ENCODE measurements around the gene DPYD. TPM values are rescaled to one million over a fixed set of nuclear protein-coding genes. Genes with fewer than 3 reads are reported as not detected.

The DPYD gene
- total and polyA plus RNA-seq, 4 donors = 3.7 to 25.5 (median 10.6) TPM

GRCh38 chr1:97128426-97128825 lies 792.4 kb downstream of the DPYD start:
- H3K9me3 ChIP-seq (ENCODE audit: control insufficient read depth, insufficient read depth, low read length) = no peaks in the 10 kb centered on the region
- WGBS (ENCODE audit: insufficient coverage) = 62% methylated on average over 2 of the region's 3 CpGs
- H3K27ac ChIP-seq (ENCODE audit: low read depth, low read length) = no peak overlapping the region
- H3K4me1 ChIP-seq (ENCODE audit: control insufficient read depth, insufficient read depth, low read length) = no peaks in the 10 kb centered on the region
- H3K36me3 ChIP-seq (ENCODE audit: control insufficient read depth, insufficient read depth, low read length) = no peaks in the 10 kb centered on the region
- DNase-seq (ENCODE audit: low read depth in 4 of 6, low spot score in 6 of 6) = peak in 2 of 6 donors; percentile 28 to 49
- H3K27me3 ChIP-seq (ENCODE audit: control insufficient read depth, insufficient read depth, low read length) = no peaks in the 10 kb centered on the region
- no peak overlapping the region for H3K4me3 ChIP-seq (ENCODE audit: low read depth, low read length)

- H3K27me3 ChIP-seq (ENCODE audit: control insufficient read depth, insufficient read depth, low read length) = no peaks in the 10 kb centered on the region
- peak in 1 of 6 donors; percentile 35 for DNase-seq (ENCODE audit: low read depth in 4 of 6, low spot score in 6 of 6)
- H3K4me1 ChIP-seq (ENCODE audit: control insufficient read depth, insufficient read depth, low read length) = no peaks in the 10 kb centered on the region
- no peak overlapping the region for H3K27ac ChIP-seq (ENCODE audit: low read depth, low read length)
- no CpG with 5 or more reads among the region's 3 CpGs for WGBS (ENCODE audit: insufficient coverage)
- no peaks in the 10 kb centered on the region for H3K36me3 ChIP-seq (ENCODE audit: control insufficient read depth, insufficient read depth, low read length)
- no peaks in the 10 kb centered on the region for H3K9me3 ChIP-seq (ENCODE audit: control insufficient read depth, insufficient read depth, low read length)
- H3K4me3 ChIP-seq (ENCODE audit: low read depth, low read length) = no peak overlapping the region
Measured at GRCh38 chr1:97123717-97124431, 797.0 kb downstream of the DPYD start.

- Histone ChIP-seq H3K4me3 (ENCODE audit: low read depth, low read length) (no peak overlapping the region), H3K4me1 (ENCODE audit: control insufficient read depth, insufficient read depth, low read length) (no peaks in the 10 kb centered on the region), H3K9me3 (ENCODE audit: control insufficient read depth, insufficient read depth, low read length) (no peaks in the 10 kb centered on the region), H3K27ac (ENCODE audit: low read depth, low read length) (no peak overlapping the region), H3K27me3 (ENCODE audit: control insufficient read depth, insufficient read depth, low read length) (no peaks in the 10 kb centered on the region), H3K36me3 (ENCODE audit: control insufficient read depth, insufficient read depth, low read length) (no peaks in the 10 kb centered on the region)
- WGBS (ENCODE audit: insufficient coverage) = 100% methylated on average over 1 of the region's 1 CpG
- no peak for DNase-seq (ENCODE audit: low read depth in 4 of 6, low spot score in 6 of 6)
Measured at GRCh38 chr1:97120806-97121205, 800.0 kb downstream of the DPYD start.

GRCh38 chr1:97119260-97120158 lies 801.3 kb downstream of the DPYD start:
- DNase-seq (ENCODE audit: low read depth in 4 of 6, low spot score in 6 of 6) = peak in 2 of 6 donors; percentile 30 to 55
- H3K4me3 ChIP-seq (ENCODE audit: low read depth, low read length) = no peak overlapping the region
- no peaks in the 10 kb centered on the region for H3K36me3 ChIP-seq (ENCODE audit: control insufficient read depth, insufficient read depth, low read length)
- no peak overlapping the region for H3K27ac ChIP-seq (ENCODE audit: low read depth, low read length)
- WGBS (ENCODE audit: insufficient coverage) = 52% methylated on average over 3 of the region's 8 CpGs
- H3K4me1 ChIP-seq (ENCODE audit: control insufficient read depth, insufficient read depth, low read length) = no peaks in the 10 kb centered on the region
- no peaks in the 10 kb centered on the region for H3K27me3 ChIP-seq (ENCODE audit: control insufficient read depth, insufficient read depth, low read length)
- H3K9me3 ChIP-seq (ENCODE audit: control insufficient read depth, insufficient read depth, low read length) = no peaks in the 10 kb centered on the region

GRCh38 chr1:97114842-97115241 lies 806.0 kb downstream of the DPYD start:
- DNase-seq (ENCODE audit: low read depth in 4 of 6, low spot score in 6 of 6) = no peak
- Histone ChIP-seq H3K4me3 (ENCODE audit: low read depth, low read length) (no peak overlapping the region), H3K27ac (ENCODE audit: low read depth, low read length) (no peak overlapping the region), H3K27me3 (ENCODE audit: control insufficient read depth, insufficient read depth, low read length) (no peaks in the 10 kb centered on the region), H3K9me3 (ENCODE audit: control insufficient read depth, insufficient read depth, low read length) (no peaks in the 10 kb centered on the region), H3K4me1 (ENCODE audit: control insufficient read depth, insufficient read depth, low read length) (no peaks in the 10 kb centered on the region), H3K36me3 (ENCODE audit: control insufficient read depth, insufficient read depth, low read length) (no peaks in the 10 kb centered on the region)
- 60% methylated on average over 1 of the region's 2 CpGs for WGBS (ENCODE audit: insufficient coverage)

- no CpG with 5 or more reads among the region's 3 CpGs for WGBS (ENCODE audit: insufficient coverage)
- no peak for DNase-seq (ENCODE audit: low read depth in 4 of 6, low spot score in 6 of 6)
- H3K36me3 ChIP-seq (ENCODE audit: control insufficient read depth, insufficient read depth, low read length) = no peaks in the 10 kb centered on the region
- H3K4me1 ChIP-seq (ENCODE audit: control insufficient read depth, insufficient read depth, low read length) = no peaks in the 10 kb centered on the region
- H3K27ac ChIP-seq (ENCODE audit: low read depth, low read length) = no peak overlapping the region
- no peaks in the 10 kb centered on the region for H3K9me3 ChIP-seq (ENCODE audit: control insufficient read depth, insufficient read depth, low read length)
- no peaks in the 10 kb centered on the region for H3K27me3 ChIP-seq (ENCODE audit: control insufficient read depth, insufficient read depth, low read length)
- no peak overlapping the region for H3K4me3 ChIP-seq (ENCODE audit: low read depth, low read length)
Measured at GRCh38 chr1:97112442-97112841, 808.4 kb downstream of the DPYD start.

GRCh38 chr1:97108179-97108578 lies 812.7 kb downstream of the DPYD start:
- no peak for DNase-seq (ENCODE audit: low read depth in 4 of 6, low spot score in 6 of 6)
- Histone ChIP-seq H3K9me3 (ENCODE audit: control insufficient read depth, insufficient read depth, low read length) (no peaks in the 10 kb centered on the region), H3K4me3 (ENCODE audit: low read depth, low read length) (no peak overlapping the region), H3K4me1 (ENCODE audit: control insufficient read depth, insufficient read depth, low read length) (no peaks in the 10 kb centered on the region), H3K27ac (ENCODE audit: low read depth, low read length) (no peak overlapping the region), H3K36me3 (ENCODE audit: control insufficient read depth, insufficient read depth, low read length) (no peaks in the 10 kb centered on the region), H3K27me3 (ENCODE audit: control insufficient read depth, insufficient read depth, low read length) (no peaks in the 10 kb centered on the region)
- no CpG with 5 or more reads among the region's 1 CpG for WGBS (ENCODE audit: insufficient coverage)

GRCh38 chr1:97105531-97105930 lies 815.3 kb downstream of the DPYD start:
- Histone ChIP-seq H3K36me3 (ENCODE audit: control insufficient read depth, insufficient read depth, low read length) (no peaks in the 10 kb centered on the region), H3K4me3 (ENCODE audit: low read depth, low read length) (no peak overlapping the region), H3K27me3 (ENCODE audit: control insufficient read depth, insufficient read depth, low read length) (no peaks in the 10 kb centered on the region), H3K9me3 (ENCODE audit: control insufficient read depth, insufficient read depth, low read length) (no peaks in the 10 kb centered on the region), H3K4me1 (ENCODE audit: control insufficient read depth, insufficient read depth, low read length) (no peaks in the 10 kb centered on the region), H3K27ac (ENCODE audit: low read depth, low read length) (no peak overlapping the region)
- no CpG with 5 or more reads among the region's 2 CpGs for WGBS (ENCODE audit: insufficient coverage)
- DNase-seq (ENCODE audit: low read depth in 4 of 6, low spot score in 6 of 6) = no peak

GRCh38 chr1:97101509-97101908 lies 819.3 kb downstream of the DPYD start:
- Histone ChIP-seq H3K27ac (ENCODE audit: low read depth, low read length) (no peak overlapping the region), H3K9me3 (ENCODE audit: control insufficient read depth, insufficient read depth, low read length) (no peaks in the 10 kb centered on the region), H3K36me3 (ENCODE audit: control insufficient read depth, insufficient read depth, low read length) (no peaks in the 10 kb centered on the region), H3K4me1 (ENCODE audit: control insufficient read depth, insufficient read depth, low read length) (no peaks in the 10 kb centered on the region), H3K4me3 (ENCODE audit: low read depth, low read length) (no peak overlapping the region), H3K27me3 (ENCODE audit: control insufficient read depth, insufficient read depth, low read length) (no peaks in the 10 kb centered on the region)
- no CpG with 5 or more reads among the region's 2 CpGs for WGBS (ENCODE audit: insufficient coverage)
- DNase-seq (ENCODE audit: low read depth in 4 of 6, low spot score in 6 of 6) = peak in 1 of 6 donors; percentile 64
